K562 (cell line): ENCODE results near the gene IL12RB2. TPM values are rescaled to one million over a fixed set of nuclear protein-coding genes. Genes with fewer than 3 reads are reported as not detected.

ENCODE experiments used
- ATAC-seq: fragments of 200-7000 bp; cut with Tn5 transposase; 3 replicates; pipeline ENCODE4 v1.9.1; 2020; ENCODE audit warnings: moderate library complexity
- BruUV-seq: library from RNA; stranded (reverse); fragments of 400-500 nt; replicated peaks from 2 replicates; lab custom pipeline; 2021; lab: Mats Ljungman, UMichigan
- CTCF ChIA-PET: fragments of 300-600 bp; formaldehyde crosslinking; extraction: SDS; loops from one replicate; lab custom pipeline; 2021; ENCODE audit warnings: low intra/inter-chr PET ratio; lab: Yijun Ruan, JAX
- POLR2A ChIA-PET: fragments of 300-600, 350-650 bp; sonication (Branson Sonifier 250); formaldehyde crosslinking; extraction: SDS; loops from one replicate; lab custom pipeline; 2021; ENCODE audit warnings: antibody characterized with exemption, inconsistent platforms; lab: Yijun Ruan, JAX
- DNase-seq, 4 experiments: peaks; one replicate each; pipeline versions ENCODE4 v3.0.0 to v3.0.0-alpha.2; 2011 to 2018; ENCODE audit warnings: low spot score in 3 of 4, mixed read lengths in 3 of 4; ENCODE audit errors: extremely low read depth in 1 of 4
- FAIRE-seq: peaks from 2 replicates; lab custom pipeline; 2011; peaks lifted over from hg19 to GRCh38; lab: Jason Lieb, UNC
- H2AFZ ChIP-seq: 2 replicates; pipeline ENCODE4 v1.6.0; 2011; ENCODE audit warnings: low read depth, low read length, control low read depth, inconsistent platforms
- H3K27ac ChIP-seq: fragments of 200-600 bp; 3 replicates; pipeline ENCODE4 v1.8.0; 2011; ENCODE audit warnings: low read depth, mild to moderate bottlenecking, control low read depth, inconsistent platforms, low read length, moderate library complexity, mixed read lengths; ENCODE audit errors: extremely low read depth
- H3K27me3 ChIP-seq, 2 experiments: fragments of 300-600 bp in 1 of 2; 2 replicates in 1 of 2; 3 replicates in 1 of 2; pipeline versions ENCODE4 v1.6.0 to v1.8.0; 2011; ENCODE audit warnings: inconsistent platforms in 2 of 2, low read length in 2 of 2, mild to moderate bottlenecking in 1 of 2, mixed read lengths in 1 of 2, moderate library complexity in 1 of 2; ENCODE audit not compliant: control insufficient read depth in 2 of 2, insufficient read depth in 2 of 2
- H3K36me3 ChIP-seq: fragments of 300-600 bp; 3 replicates; pipeline ENCODE4 v1.8.0; 2011; ENCODE audit warnings: mild to moderate bottlenecking, low read length, inconsistent platforms; ENCODE audit not compliant: control insufficient read depth, insufficient read depth
- H3K4me1 ChIP-seq, 2 experiments: fragments of 200-600 bp in 1 of 2; replicated peaks in 1 of 2; 2 replicates in 1 of 2; 3 replicates in 1 of 2; pipeline versions ENCODE4 v1.5.1 to v1.8.0; 2011; ENCODE audit warnings: inconsistent platforms in 2 of 2, low read length in 2 of 2, mild to moderate bottlenecking in 1 of 2, mixed read lengths in 1 of 2, moderate library complexity in 1 of 2; ENCODE audit not compliant: control insufficient read depth in 2 of 2, insufficient read depth in 2 of 2
- H3K4me2 ChIP-seq: 2 replicates; pipeline ENCODE4 v1.6.1; 2011; ENCODE audit warnings: low read length, control low read depth, inconsistent platforms, mixed read lengths; ENCODE audit not compliant: insufficient read depth
- H3K4me3 ChIP-seq: fragments of 200-600 bp; sonication (generic), shearing (Covaris generic); 2 replicates; pipeline ENCODE4 v1.5.1; 2016; ENCODE audit warnings: control low read depth, inconsistent platforms
- H3K79me2 ChIP-seq: fragments of 200-600 bp; 3 replicates; pipeline ENCODE4 v1.8.0; 2011; ENCODE audit warnings: low read length, inconsistent platforms; ENCODE audit not compliant: control insufficient read depth, insufficient read depth
- H3K9ac ChIP-seq, 2 experiments: 2 replicates each; pipeline versions ENCODE4 v1.6.0 to v1.6.1; 2011; ENCODE audit warnings: low read depth in 2 of 2, low read length in 2 of 2, control low read depth in 1 of 2, inconsistent platforms in 1 of 2, mild to moderate bottlenecking in 1 of 2, mixed read lengths in 1 of 2; ENCODE audit not compliant: insufficient read depth in 1 of 2
- H3K9me1 ChIP-seq: one replicate; pipeline ENCODE4 v1.6.0; 2011; ENCODE audit warnings: inconsistent platforms, mild to moderate bottlenecking, low read length, moderate library complexity; ENCODE audit not compliant: control insufficient read depth, insufficient read depth
- H3K9me3 ChIP-seq: replicated peaks from 2 replicates; pipeline ENCODE4 v1.5.1; 2011; ENCODE audit warnings: low read depth, low read length, inconsistent platforms; ENCODE audit not compliant: control insufficient read depth, insufficient read depth
- H4K20me1 ChIP-seq: replicated peaks from 2 replicates; pipeline ENCODE4 v1.6.1; 2011; ENCODE audit warnings: low read length, inconsistent platforms, mixed read lengths; ENCODE audit not compliant: control insufficient read depth, insufficient read depth
- GABPB1 ChIP-seq: sonication (generic); formaldehyde crosslinking; IDR thresholded peaks from 2 replicates; pipeline ENCODE4 v1.8.0; 2022; ENCODE audit warnings: mild to moderate bottlenecking, missing genetic modification reagents
- NUFIP1 ChIP-seq: fragments of 450-650 bp; IDR thresholded peaks from 2 replicates; pipeline ENCODE4 v1.6.1; 2018; ENCODE audit not compliant: partially characterized antibody
- TGIF2 ChIP-seq: sonication (generic); formaldehyde crosslinking; IDR thresholded peaks from 2 replicates; pipeline ENCODE4 v1.8.1; 2022; ENCODE audit warnings: mild to moderate bottlenecking, missing genetic modification reagents, moderate library complexity
- ZKSCAN1 ChIP-seq: fragments of 150-350 bp; IDR thresholded peaks from 2 replicates; pipeline ENCODE4 v1.6.1; 2016; ENCODE audit warnings: low read depth, low read length
- ZKSCAN8 ChIP-seq: fragments of 200-800 bp; sonication (Bioruptor generic); IDR thresholded peaks from 2 replicates; pipeline ENCODE4 v1.6.1; 2016; ENCODE audit warnings: missing genetic modification characterization, missing compliant biosample characterization
- ZNF668 ChIP-seq: fragments of 250-450 bp; sonication (Bioruptor Pico); IDR thresholded peaks from 2 replicates; pipeline ENCODE4 v1.8.0; 2022; ENCODE audit warnings: mild to moderate bottlenecking, inconsistent platforms
- WGBS: fragments of 100-300 bp; shearing (Covaris generic); methylation state at CpG from one replicate; pipeline ENCODE4 v1.1.6; 2016; ENCODE audit warnings: low coverage, mixed read lengths; ENCODE audit not compliant: insufficient coverage; ENCODE audit errors: missing lambda C conversion rate; 5-methylcytosine and 5-hydroxymethylcytosine counted together
- in situ Hi-C: fragments of 300-500 bp; cut with MboI; formaldehyde crosslinking; loops from 4 replicates; pipeline ENCODE4 v1.15.0; 2018; ENCODE audit warnings: inconsistent platforms, mixed read lengths
- intact Hi-C: fragments of 100-400 bp; cut with micrococcal nuclease; formaldehyde crosslinking; loops from 2 replicates; pipeline ENCODE4 v1.14.2; 2022
- polyA plus RNA-seq, 8 experiments: library from polyadenylated mRNA; depleted of rRNA in 4 of 8; stranded (reverse) in 5 of 8; unstranded in 3 of 8; fragments of >200 nt; fragmentation: Nextera tagmentation in 2 of 8; fragmentation: Illumina TruSeq in 1 of 8; extraction: Ambion mirVana in 2 of 8; extraction: Trizol in 1 of 8; gene quantifications; 2 replicates each; pipeline versions ENCODE4 v1.2.1 to v1.2.3, GENCODE V29; 2011 to 2014; ENCODE audit warnings: inconsistent platforms in 1 of 8, missing spikeins in 1 of 8
- total RNA-seq, 7 experiments: library from RNA; depleted of rRNA in 6 of 7; stranded (reverse); fragments of >200 nt in 6 of 7; fragmentation: Illumina TruSeq in 2 of 7; extraction: Trizol in 2 of 7; gene quantifications; 2 replicates each; pipeline versions ENCODE4 v1.2.1 to v1.2.3, GENCODE V29; 2011 to 2021; ENCODE audit warnings: low replicate concordance in 1 of 7
- TF ChIP-seq, protein P1 (sequence below): fragments of 200-600 bp; sonication (generic); IDR thresholded peaks from one replicate; pipeline ENCODE4 v1.6.1; 2012; ENCODE audit warnings: mild to moderate bottlenecking, low read depth, low read length, inconsistent platforms
- TF ChIP-seq, protein P2 (sequence below): fragments of 250-450 bp; sonication (Bioruptor Pico); IDR thresholded peaks from 2 replicates; pipeline ENCODE4 v1.6.1; 2021; ENCODE audit warnings: mild to moderate bottlenecking
- TF ChIP-seq, protein P3 (sequence below): fragments of 250-450 bp; sonication (Bioruptor Pico); IDR thresholded peaks from 2 replicates; pipeline ENCODE4 v1.8.0; 2022; ENCODE audit warnings: inconsistent platforms, mild to moderate bottlenecking, moderate library complexity, borderline replicate concordance

IL12RB2 gene
- total and polyA plus RNA-seq, 9 of the 15 experiments (the other 6 are each of a cell fraction or from before 2014, with no cell fraction given) = 0.39 to 3.3 (median 1.9) TPM

DNA sequence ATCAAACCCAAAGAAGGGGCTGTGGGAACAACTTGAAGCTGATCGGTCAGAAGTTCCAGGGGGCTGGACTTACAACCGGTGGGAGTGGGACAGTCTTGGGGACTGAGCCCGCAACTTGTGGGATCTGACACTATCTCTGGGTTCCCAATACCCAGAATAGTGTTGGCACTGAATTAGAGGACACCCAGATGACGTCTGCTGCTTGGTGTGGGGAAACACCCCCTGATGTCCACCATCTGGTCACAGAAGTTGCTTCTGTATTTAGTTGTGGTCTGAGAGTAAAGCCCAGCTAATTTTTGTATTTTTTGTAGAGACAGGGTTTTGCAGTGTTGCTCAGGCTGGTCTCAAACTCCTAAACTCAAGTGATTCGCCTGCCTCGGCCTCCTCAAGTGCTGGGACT is 93.8 kb downstream of the IL12RB2 start:
- H3K36me3 ChIP-seq = peaks cover 7% of the 10 kb centered on the region; the same call in 2 of the 3 replicates
- no peaks in the 10 kb centered on the region for H3K9me3 ChIP-seq
- POLR2A ChIA-PET = interaction anchor here (0.8 to 1.3 kb wide), 2 partner anchors 8 to 14 kb away, joined by 3 to 6 read pairs; no protein-coding TSS in a partner anchor
- intact Hi-C loops = no loop called here
- H3K9ac ChIP-seq = no peak overlapping the region
- no peak overlapping the region for H3K27ac ChIP-seq
- BruUV-seq = no TSS peak
- H3K27me3 ChIP-seq = no peaks in the 10 kb centered on the region
- H3K79me2 ChIP-seq = no peaks in the 10 kb centered on the region
- WGBS = 70% methylated on average over 6 of the region's 6 CpGs
- DNase-seq = no peak
- no peak for FAIRE-seq
- no peak overlapping the region for H3K4me2 ChIP-seq
- CTCF ChIA-PET = no interaction called here
- H3K4me1 ChIP-seq = no peaks in the 10 kb centered on the region
- H2AFZ ChIP-seq = no peak overlapping the region
- H3K4me3 ChIP-seq = no peak overlapping the region
- no peaks in the 10 kb centered on the region for H4K20me1 ChIP-seq
- ATAC-seq = no peak
- H3K9me1 ChIP-seq = no peaks in the 10 kb centered on the region
- in situ Hi-C loops = no loop called here
- TF ChIP-seq, protein P1, sequence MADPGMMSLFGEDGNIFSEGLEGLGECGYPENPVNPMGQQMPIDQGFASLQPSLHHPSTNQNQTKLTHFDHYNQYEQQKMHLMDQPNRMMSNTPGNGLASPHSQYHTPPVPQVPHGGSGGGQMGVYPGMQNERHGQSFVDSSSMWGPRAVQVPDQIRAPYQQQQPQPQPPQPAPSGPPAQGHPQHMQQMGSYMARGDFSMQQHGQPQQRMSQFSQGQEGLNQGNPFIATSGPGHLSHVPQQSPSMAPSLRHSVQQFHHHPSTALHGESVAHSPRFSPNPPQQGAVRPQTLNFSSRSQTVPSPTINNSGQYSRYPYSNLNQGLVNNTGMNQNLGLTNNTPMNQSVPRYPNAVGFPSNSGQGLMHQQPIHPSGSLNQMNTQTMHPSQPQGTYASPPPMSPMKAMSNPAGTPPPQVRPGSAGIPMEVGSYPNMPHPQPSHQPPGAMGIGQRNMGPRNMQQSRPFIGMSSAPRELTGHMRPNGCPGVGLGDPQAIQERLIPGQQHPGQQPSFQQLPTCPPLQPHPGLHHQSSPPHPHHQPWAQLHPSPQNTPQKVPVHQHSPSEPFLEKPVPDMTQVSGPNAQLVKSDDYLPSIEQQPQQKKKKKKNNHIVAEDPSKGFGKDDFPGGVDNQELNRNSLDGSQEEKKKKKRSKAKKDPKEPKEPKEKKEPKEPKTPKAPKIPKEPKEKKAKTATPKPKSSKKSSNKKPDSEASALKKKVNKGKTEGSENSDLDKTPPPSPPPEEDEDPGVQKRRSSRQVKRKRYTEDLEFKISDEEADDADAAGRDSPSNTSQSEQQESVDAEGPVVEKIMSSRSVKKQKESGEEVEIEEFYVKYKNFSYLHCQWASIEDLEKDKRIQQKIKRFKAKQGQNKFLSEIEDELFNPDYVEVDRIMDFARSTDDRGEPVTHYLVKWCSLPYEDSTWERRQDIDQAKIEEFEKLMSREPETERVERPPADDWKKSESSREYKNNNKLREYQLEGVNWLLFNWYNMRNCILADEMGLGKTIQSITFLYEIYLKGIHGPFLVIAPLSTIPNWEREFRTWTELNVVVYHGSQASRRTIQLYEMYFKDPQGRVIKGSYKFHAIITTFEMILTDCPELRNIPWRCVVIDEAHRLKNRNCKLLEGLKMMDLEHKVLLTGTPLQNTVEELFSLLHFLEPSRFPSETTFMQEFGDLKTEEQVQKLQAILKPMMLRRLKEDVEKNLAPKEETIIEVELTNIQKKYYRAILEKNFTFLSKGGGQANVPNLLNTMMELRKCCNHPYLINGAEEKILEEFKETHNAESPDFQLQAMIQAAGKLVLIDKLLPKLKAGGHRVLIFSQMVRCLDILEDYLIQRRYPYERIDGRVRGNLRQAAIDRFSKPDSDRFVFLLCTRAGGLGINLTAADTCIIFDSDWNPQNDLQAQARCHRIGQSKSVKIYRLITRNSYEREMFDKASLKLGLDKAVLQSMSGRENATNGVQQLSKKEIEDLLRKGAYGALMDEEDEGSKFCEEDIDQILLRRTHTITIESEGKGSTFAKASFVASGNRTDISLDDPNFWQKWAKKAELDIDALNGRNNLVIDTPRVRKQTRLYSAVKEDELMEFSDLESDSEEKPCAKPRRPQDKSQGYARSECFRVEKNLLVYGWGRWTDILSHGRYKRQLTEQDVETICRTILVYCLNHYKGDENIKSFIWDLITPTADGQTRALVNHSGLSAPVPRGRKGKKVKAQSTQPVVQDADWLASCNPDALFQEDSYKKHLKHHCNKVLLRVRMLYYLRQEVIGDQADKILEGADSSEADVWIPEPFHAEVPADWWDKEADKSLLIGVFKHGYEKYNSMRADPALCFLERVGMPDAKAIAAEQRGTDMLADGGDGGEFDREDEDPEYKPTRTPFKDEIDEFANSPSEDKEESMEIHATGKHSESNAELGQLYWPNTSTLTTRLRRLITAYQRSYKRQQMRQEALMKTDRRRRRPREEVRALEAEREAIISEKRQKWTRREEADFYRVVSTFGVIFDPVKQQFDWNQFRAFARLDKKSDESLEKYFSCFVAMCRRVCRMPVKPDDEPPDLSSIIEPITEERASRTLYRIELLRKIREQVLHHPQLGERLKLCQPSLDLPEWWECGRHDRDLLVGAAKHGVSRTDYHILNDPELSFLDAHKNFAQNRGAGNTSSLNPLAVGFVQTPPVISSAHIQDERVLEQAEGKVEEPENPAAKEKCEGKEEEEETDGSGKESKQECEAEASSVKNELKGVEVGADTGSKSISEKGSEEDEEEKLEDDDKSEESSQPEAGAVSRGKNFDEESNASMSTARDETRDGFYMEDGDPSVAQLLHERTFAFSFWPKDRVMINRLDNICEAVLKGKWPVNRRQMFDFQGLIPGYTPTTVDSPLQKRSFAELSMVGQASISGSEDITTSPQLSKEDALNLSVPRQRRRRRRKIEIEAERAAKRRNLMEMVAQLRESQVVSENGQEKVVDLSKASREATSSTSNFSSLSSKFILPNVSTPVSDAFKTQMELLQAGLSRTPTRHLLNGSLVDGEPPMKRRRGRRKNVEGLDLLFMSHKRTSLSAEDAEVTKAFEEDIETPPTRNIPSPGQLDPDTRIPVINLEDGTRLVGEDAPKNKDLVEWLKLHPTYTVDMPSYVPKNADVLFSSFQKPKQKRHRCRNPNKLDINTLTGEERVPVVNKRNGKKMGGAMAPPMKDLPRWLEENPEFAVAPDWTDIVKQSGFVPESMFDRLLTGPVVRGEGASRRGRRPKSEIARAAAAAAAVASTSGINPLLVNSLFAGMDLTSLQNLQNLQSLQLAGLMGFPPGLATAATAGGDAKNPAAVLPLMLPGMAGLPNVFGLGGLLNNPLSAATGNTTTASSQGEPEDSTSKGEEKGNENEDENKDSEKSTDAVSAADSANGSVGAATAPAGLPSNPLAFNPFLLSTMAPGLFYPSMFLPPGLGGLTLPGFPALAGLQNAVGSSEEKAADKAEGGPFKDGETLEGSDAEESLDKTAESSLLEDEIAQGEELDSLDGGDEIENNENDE = no peak
- TF ChIP-seq TGIF2 (CRISPR knock-in tag) (no peak), NUFIP1 (no peak), ZNF668 (no peak), ZKSCAN1 (no peak), GABPB1 (CRISPR knock-in tag) (no peak), ZKSCAN8 (no peak)
- TF ChIP-seq, protein P2, sequence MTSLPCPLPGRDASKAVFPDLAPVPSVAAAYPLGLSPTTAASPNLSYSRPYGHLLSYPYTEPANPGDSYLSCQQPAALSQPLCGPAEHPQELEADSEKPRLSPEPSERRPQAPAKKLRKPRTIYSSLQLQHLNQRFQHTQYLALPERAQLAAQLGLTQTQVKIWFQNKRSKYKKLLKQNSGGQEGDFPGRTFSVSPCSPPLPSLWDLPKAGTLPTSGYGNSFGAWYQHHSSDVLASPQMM (CRISPR knock-in tag) = no peak
- TF ChIP-seq, protein P3, sequence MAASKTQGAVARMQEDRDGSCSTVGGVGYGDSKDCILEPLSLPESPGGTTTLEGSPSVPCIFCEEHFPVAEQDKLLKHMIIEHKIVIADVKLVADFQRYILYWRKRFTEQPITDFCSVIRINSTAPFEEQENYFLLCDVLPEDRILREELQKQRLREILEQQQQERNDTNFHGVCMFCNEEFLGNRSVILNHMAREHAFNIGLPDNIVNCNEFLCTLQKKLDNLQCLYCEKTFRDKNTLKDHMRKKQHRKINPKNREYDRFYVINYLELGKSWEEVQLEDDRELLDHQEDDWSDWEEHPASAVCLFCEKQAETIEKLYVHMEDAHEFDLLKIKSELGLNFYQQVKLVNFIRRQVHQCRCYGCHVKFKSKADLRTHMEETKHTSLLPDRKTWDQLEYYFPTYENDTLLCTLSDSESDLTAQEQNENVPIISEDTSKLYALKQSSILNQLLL (CRISPR knock-in tag) = no peak
